Gastrocnemius medialis (tissue), 4 donors: Measurements from ENCODE around the gene PHIP. TPM values are rescaled to one million over a fixed set of nuclear protein-coding genes. Genes with fewer than 3 reads are reported as not detected.

Experiments used
- ATAC-seq, 2 donors: fragments of 150-250 bp; one replicate each; pipeline ENCODE4 v1.9.1; 2016
- DNase-seq, 2 donors: peaks; one replicate each; pipeline ENCODE4 v3.0.0-alpha.2; 2019
- H3K27ac ChIP-seq, 4 donors: fragments of 200-600 bp; sonication (generic); 1 replicate in 1 of 4; 2 replicates in 3 of 4; pipeline ENCODE4 v1.5.1; 2016 to 2018; ENCODE audit warnings: mild to moderate bottlenecking in 2 of 4, moderate library complexity in 1 of 4
- H3K27me3 ChIP-seq, 3 donors: fragments of 200-600 bp; sonication (generic) in 2 of 3; 1 replicate in 1 of 3; 2 replicates in 2 of 3; pipeline versions ENCODE4 v1.5.1 to v1.6.0; 2016 to 2019; ENCODE audit warnings: mild to moderate bottlenecking in 1 of 3, moderate library complexity in 1 of 3
- H3K36me3 ChIP-seq, 2 donors: fragments of 200-600 bp; sonication (generic) in 1 of 2; one replicate each; pipeline ENCODE4 v1.5.1; 2017 to 2018
- H3K4me1 ChIP-seq, 2 donors: fragments of 200-600 bp; sonication (generic) in 1 of 2; one replicate each; pipeline ENCODE4 v1.5.1; 2016 to 2017; ENCODE audit warnings: mild to moderate bottlenecking in 2 of 2
- H3K4me3 ChIP-seq, 4 donors: fragments of 200-600 bp; sonication (generic) in 3 of 4; 1 replicate in 1 of 4; 2 replicates in 3 of 4; pipeline ENCODE4 v1.5.1; 2016 to 2019; ENCODE audit warnings: mild to moderate bottlenecking in 2 of 4
- H3K9me3 ChIP-seq, 3 donors: fragments of 200-600 bp; sonication (generic) in 2 of 3; 1 replicate in 1 of 3; 2 replicates in 2 of 3; pipeline ENCODE4 v1.5.1; 2016 to 2019
- CTCF ChIP-seq, 5 experiments: fragments of 450-650 bp in 3 of 5; fragments of 200-600 bp in 2 of 5; sonication (generic) in 2 of 5; IDR thresholded peaks in 4 of 5; conservative IDR thresholded peaks in 1 of 5; 1 replicate in 4 of 5; 2 replicates in 1 of 5; pipeline ENCODE4 v1.5.1; 2016 to 2019; ENCODE audit warnings: antibody characterized with exemption in 5 of 5, mild to moderate bottlenecking in 3 of 5, moderate library complexity in 3 of 5
- POLR2A ChIP-seq, 2 donors: fragments of 450-650 bp; IDR thresholded peaks; one replicate each; pipeline ENCODE4 v1.6.1; 2017; ENCODE audit warnings: antibody characterized with exemption in 2 of 2, mild to moderate bottlenecking in 2 of 2, moderate library complexity in 2 of 2
- in situ Hi-C, 4 donors: fragments of 200-750 bp; cut with MboI; loops; one replicate each; pipeline versions ENCODE4 v1.15.0 to v1.8.0; 2017; ENCODE audit warnings: low sequenced_read_pairs in 4 of 4
- intact Hi-C: fragments of 100-400 bp; cut with DNase I; formaldehyde crosslinking; loops from one replicate; pipeline ENCODE4 v1.15.1; 2023; ENCODE audit warnings: low total_unique reads
- total RNA-seq, 4 donors: library from RNA; depleted of rRNA; stranded (reverse); fragments of >200 nt; gene quantifications; one replicate each; pipeline versions ENCODE4 v1.1.0 to v1.2.3, GENCODE V29; 2016

Gene PHIP
- total RNA-seq, 4 donors from 2014 or later = 10.9 to 25.1 (median 16.6) TPM

- no peak for TF ChIP-seq CTCF (IDR thresholded peaks at IDR 0.05 in 4 of 5, conservative IDR thresholded peaks at IDR 0.05 in 1 of 5)
- no peak for TF ChIP-seq POLR2A (IDR thresholded peaks at IDR 0.05)
- no peak overlapping the region for H3K27ac ChIP-seq
These were observed 11.7 kb upstream of the PHIP start for GRCh38 chr6:79089552-79090404.

GRCh38 chr6:79084693-79085092 lies 6.6 kb upstream of the PHIP start:
- Histone ChIP-seq H3K27me3 (no peaks in the 10 kb centered on the region), H3K9me3 (no peaks in the 10 kb centered on the region), H3K27ac (no peak overlapping the region), H3K4me1 (peaks cover 4 to 5% of the 10 kb centered on the region in 2 donors), H3K4me3 (no peak overlapping the region), H3K36me3 (no peaks in the 10 kb centered on the region)
- intact Hi-C loops = no loop called here
- DNase-seq (no peak), ATAC-seq (no peak)
- in situ Hi-C loops = loop anchor here (10.0 to 25.0 kb wide), 4 partner anchors 140 to 453 kb away; partner anchors contain the start of genes HMGN3 (in 2 of the 4) and LCA5 (in 1 of the 4)
- TF ChIP-seq POLR2A (IDR thresholded peaks at IDR 0.05) = no peak
- TF ChIP-seq CTCF (IDR thresholded peaks at IDR 0.05 in 4 of 5, conservative IDR thresholded peaks at IDR 0.05 in 1 of 5) = no peak

More at GRCh38 chr6:79089552-79090404, 11.7 kb upstream of the PHIP start:
- Histone ChIP-seq H3K9me3 (no peaks in the 10 kb centered on the region), H3K4me3 (no peak overlapping the region), H3K36me3 (no peaks in the 10 kb centered on the region), H3K4me1 (no peaks in the 10 kb centered on the region), H3K27me3 (no peaks in the 10 kb centered on the region)
- intact Hi-C loops = no loop called here
- in situ Hi-C loops = loop anchor here (10.0 to 25.0 kb wide), 4 partner anchors 135 to 448 kb away; partner anchors contain the start of genes HMGN3 (in 2 of the 4) and LCA5 (in 1 of the 4)
- ATAC-seq (no peak), DNase-seq (no peak)

GRCh38 chr6:79082304-79082703 lies 4.2 kb upstream of the PHIP start:
- Histone ChIP-seq H3K4me1 (peaks cover 11 to 13% of the 10 kb centered on the region in 2 donors), H3K36me3 (no peaks in the 10 kb centered on the region), H3K4me3 (no peak overlapping the region), H3K27ac (no peak overlapping the region), H3K27me3 (no peaks in the 10 kb centered on the region), H3K9me3 (no peaks in the 10 kb centered on the region)
- DNase-seq = no peak
- TF ChIP-seq CTCF (IDR thresholded peaks at IDR 0.05 in 4 of 5, conservative IDR thresholded peaks at IDR 0.05 in 1 of 5) (no peak), POLR2A (IDR thresholded peaks at IDR 0.05) (no peak)
- no peak for ATAC-seq
- intact Hi-C loops (no loop called here), in situ Hi-C loops (loop anchor here (10.0 to 25.0 kb wide), 4 partner anchors 142 to 455 kb away; partner anchors contain the start of genes HMGN3 (in 2 of the 4) and LCA5 (in 1 of the 4))

GRCh38 chr6:79081663-79082062 lies 3.6 kb upstream of the PHIP start:
- in situ Hi-C loops = loop anchor here (10.0 to 25.0 kb wide), 4 partner anchors 143 to 456 kb away; partner anchors contain the start of genes HMGN3 (in 2 of the 4) and LCA5 (in 1 of the 4)
- intact Hi-C loops = no loop called here
- Histone ChIP-seq H3K4me1 (peaks cover 11 to 13% of the 10 kb centered on the region in 2 donors), H3K27ac (no peak overlapping the region), H3K9me3 (no peaks in the 10 kb centered on the region), H3K4me3 (no peak overlapping the region), H3K36me3 (no peaks in the 10 kb centered on the region), H3K27me3 (no peaks in the 10 kb centered on the region)
- ATAC-seq (no peak), DNase-seq (no peak)
- TF ChIP-seq CTCF (IDR thresholded peaks at IDR 0.05 in 4 of 5, conservative IDR thresholded peaks at IDR 0.05 in 1 of 5) = no peak
